GM21381 (cell line): Measurements from ENCODE around the gene ODR4.
"Not testable (repeated sequence)": the region's sequence is repeated elsewhere in the genome, so short reads cannot be mapped to it uniquely, and the experiment has no call there.

Experiments used
- ATAC-seq: cut with Tn5 transposase; IDR thresholded peaks from one replicate; pipeline ENCODE4 v1.9.1; 2021; ENCODE audit warnings: mild to moderate bottlenecking, moderate library complexity; ENCODE audit not compliant: unreplicated experiment

Gene ODR4

GRCh38 chr1:186375152-186375928 lies at the start of gene ODR4, which contains the start of gene TPR:
Gene ODR4, plus strand, starts transcription at chr1:186375838. Its CDS starts 3,948 bp downstream, at chr1:186379786.
Gene TPR, minus strand, starts transcription at chr1:186375253. Its CDS starts 225 bp downstream, at chr1:186375028.
- ATAC-seq = peak; percentile 83

GRCh38 chr1:186326009-186326408 lies 49.6 kb upstream of the ODR4 start:
- ATAC-seq = no peak

- no peak for ATAC-seq
These were observed 48.3 kb upstream of the ODR4 start for GRCh38 chr1:186327331-186327730.

GRCh38 chr1:186330758-186331157 lies 44.9 kb upstream of the ODR4 start:
- ATAC-seq = no peak

- ATAC-seq = no peak
These were observed 38.1 kb upstream of the ODR4 start for GRCh38 chr1:186337554-186337953.

- no peak for ATAC-seq
These were observed 34.9 kb upstream of the ODR4 start for GRCh38 chr1:186340772-186341171.

GRCh38 chr1:186347837-186348691 lies 27.6 kb upstream of the ODR4 start:
- not testable (repeated sequence) for ATAC-seq

- ATAC-seq = peak; percentile 25
These were observed 1.1 kb upstream of the ODR4 start for GRCh38 chr1:186374303-186375151.

GRCh38 chr1:186375929-186376319 lies 286 bp downstream of the ODR4 start:
- ATAC-seq = no peak

- ATAC-seq = no peak
These were observed 11.2 kb downstream of the ODR4 start for GRCh38 chr1:186386725-186387383.

- ATAC-seq = no peak
These were observed 15.3 kb downstream of the ODR4 start for GRCh38 chr1:186390925-186391324.

GRCh38 chr1:186391841-186392240 lies 16.2 kb downstream of the ODR4 start:
- no peak for ATAC-seq

GRCh38 chr1:186392711-186393110 lies 17.1 kb downstream of the ODR4 start:
- ATAC-seq = not testable (repeated sequence)

GRCh38 chr1:186401446-186401845 lies 25.8 kb downstream of the ODR4 start:
- ATAC-seq = not testable (repeated sequence)

- ATAC-seq = no peak
These were observed 28.0 kb downstream of the ODR4 start for GRCh38 chr1:186403632-186404031.

- ATAC-seq = no peak
These were observed 28.9 kb downstream of the ODR4 start for GRCh38 chr1:186404454-186405051.

GRCh38 chr1:186409091-186409490 lies 33.5 kb downstream of the ODR4 start:
- ATAC-seq = no peak

GRCh38 chr1:186413319-186413718 lies 37.7 kb downstream of the ODR4 start:
- no peak for ATAC-seq

GRCh38 chr1:186418503-186418902 lies 42.9 kb downstream of the ODR4 start:
- ATAC-seq = no peak

GRCh38 chr1:186420311-186420710 lies 44.7 kb downstream of the ODR4 start:
- no peak for ATAC-seq
